Astrocyte (in vitro differentiated cells and primary cell): ENCODE results near the gene SLC26A2.

Source experiments
- CTCF ChIP-seq: IDR thresholded peaks from 2 replicates; pipeline ENCODE4 v1.5.1; 2011; ENCODE audit warnings: low read depth, mild to moderate bottlenecking, inconsistent platforms, low read length, moderate library complexity; ENCODE audit not compliant: insufficient read depth
- EZH2 ChIP-seq: IDR thresholded peaks from 2 replicates; pipeline ENCODE4 v1.6.1; 2012; ENCODE audit warnings: mild to moderate bottlenecking, low read length, inconsistent platforms; ENCODE audit not compliant: insufficient read depth

- no peak for TF ChIP-seq CTCF
- TF ChIP-seq EZH2, result no peak
These were observed 43.4 kb upstream of the SLC26A2 start for GRCh38 chr5:149917073-149917676.
